IMR-90 (cell line): Measurements from ENCODE around the gene LZIC. TPM values are rescaled to one million over a fixed set of nuclear protein-coding genes. Genes with fewer than 3 reads are reported as not detected.

Experiments
- ATAC-seq: fragments of 200-7000 bp; cut with Tn5 transposase; 2 replicates; pipeline ENCODE4 v1.9.1; 2020; ENCODE audit warnings: low read depth, mild to moderate bottlenecking, moderate library complexity
- BruUV-seq: library from RNA; stranded (reverse); fragments of 400-500 nt; replicated peaks from 2 replicates; lab custom pipeline; 2021; lab: Mats Ljungman, UMichigan
- CTCF ChIA-PET: fragments of 300-600 bp; formaldehyde crosslinking; extraction: SDS; loops from one replicate; lab custom pipeline; 2021; ENCODE audit warnings: antibody characterized with exemption; lab: Yijun Ruan, JAX
- POLR2A ChIA-PET: fragments of 300-600 bp; sonication (Branson Sonifier 250); formaldehyde crosslinking; loops from one replicate; lab custom pipeline; 2022; ENCODE audit warnings: antibody characterized with exemption; ENCODE audit not compliant: unreplicated experiment; lab: Charles Lee
- DNase-seq: peaks from one replicate; pipeline ENCODE4 v3.0.0; 2013
- H2AFZ ChIP-seq: replicated peaks from 2 replicates; pipeline ENCODE3; 2013; ENCODE audit warnings: low read length, mild to moderate bottlenecking; ENCODE audit not compliant: poor library complexity
- H2AK5ac ChIP-seq: 2 replicates; pipeline ENCODE4 v1.6.1; 2013; ENCODE audit warnings: low read depth, low read length, inconsistent platforms
- H2AK9ac ChIP-seq: replicated peaks from 2 replicates; pipeline ENCODE3; 2013; ENCODE audit warnings: mild to moderate bottlenecking, low read depth, low read length, moderate library complexity; ENCODE audit not compliant: poor library complexity
- H2BK120ac ChIP-seq: 2 replicates; pipeline ENCODE4 v1.6.1; 2013; ENCODE audit warnings: low read depth, low read length, inconsistent platforms
- H2BK15ac ChIP-seq: 3 replicates; pipeline ENCODE4 v1.6.1; 2013; ENCODE audit warnings: low read depth, low read length, inconsistent platforms
- H2BK20ac ChIP-seq: 2 replicates; pipeline ENCODE4 v1.6.1; 2013; ENCODE audit warnings: low read depth, mild to moderate bottlenecking, inconsistent platforms, low read length, moderate library complexity
- H2BK5ac ChIP-seq: 2 replicates; pipeline ENCODE4 v1.6.1; 2013; ENCODE audit warnings: mild to moderate bottlenecking, low read depth, low read length, inconsistent platforms; ENCODE audit not compliant: poor library complexity, severe bottlenecking
- H3K14ac ChIP-seq: replicated peaks from 2 replicates; pipeline ENCODE4 v1.6.1; 2013; ENCODE audit warnings: low read depth, low read length, inconsistent platforms
- H3K18ac ChIP-seq: 2 replicates; pipeline ENCODE4 v1.6.1; 2013; ENCODE audit warnings: low read depth, low read length, control low read depth
- H3K23ac ChIP-seq: 2 replicates; pipeline ENCODE4 v1.6.1; 2013; ENCODE audit warnings: low read depth, low read length, inconsistent platforms
- H3K27ac ChIP-seq: 2 replicates; pipeline ENCODE4 v1.5.1; 2013; ENCODE audit warnings: mild to moderate bottlenecking, control low read depth, low read length; ENCODE audit not compliant: insufficient read depth
- H3K27me3 ChIP-seq: 2 replicates; pipeline ENCODE4 v1.6.1; 2013; ENCODE audit warnings: low read length; ENCODE audit not compliant: control insufficient read depth, insufficient read depth
- H3K36me3 ChIP-seq: 2 replicates; pipeline ENCODE4 v1.6.1; 2013; ENCODE audit warnings: low read length, mixed read lengths; ENCODE audit not compliant: control insufficient read depth, insufficient read depth
- H3K4ac ChIP-seq: 2 replicates; pipeline ENCODE4 v1.6.1; 2013; ENCODE audit warnings: low read depth, low read length, inconsistent platforms
- H3K4me1 ChIP-seq: 2 replicates; pipeline ENCODE4 v1.6.1; 2013; ENCODE audit warnings: low read length, mixed read lengths; ENCODE audit not compliant: control insufficient read depth, insufficient read depth
- H3K4me2 ChIP-seq: 2 replicates; pipeline ENCODE4 v1.6.1; 2013; ENCODE audit warnings: low read depth, mild to moderate bottlenecking, control low read depth, low read length, moderate library complexity
- H3K4me3 ChIP-seq: 2 replicates; pipeline ENCODE4 v1.5.1; 2013; ENCODE audit warnings: low read depth, mild to moderate bottlenecking, control low read depth, low read length, moderate library complexity; ENCODE audit not compliant: insufficient read depth
- H3K56ac ChIP-seq: 2 replicates; pipeline ENCODE4 v1.6.1; 2013; ENCODE audit warnings: low read length, inconsistent platforms; ENCODE audit not compliant: insufficient read depth; ENCODE audit errors: extremely low read depth
- H3K79me1 ChIP-seq, 2 experiments: 2 replicates each; pipeline ENCODE4 v1.6.1; 2013; ENCODE audit warnings: low read length in 2 of 2, inconsistent platforms in 1 of 2, low read depth in 1 of 2
- H3K9ac ChIP-seq: 2 replicates; pipeline ENCODE4 v1.6.1; 2013; ENCODE audit warnings: low read depth, low read length, control low read depth
- H3K9me1 ChIP-seq: 2 replicates; pipeline ENCODE4 v1.6.1; 2013; ENCODE audit warnings: low read length, inconsistent platforms; ENCODE audit not compliant: insufficient read depth
- H3K9me3 ChIP-seq: 2 replicates; pipeline ENCODE4 v1.6.1; 2013; ENCODE audit warnings: low read length; ENCODE audit not compliant: control insufficient read depth, insufficient read depth
- H4K20me1 ChIP-seq: 2 replicates; pipeline ENCODE4 v1.6.1; 2013; ENCODE audit warnings: low read length, inconsistent platforms; ENCODE audit not compliant: insufficient read depth
- H4K5ac ChIP-seq: 2 replicates; pipeline ENCODE4 v1.6.1; 2013; ENCODE audit warnings: mild to moderate bottlenecking, low read depth, low read length, control low read depth
- H4K8ac ChIP-seq, 2 experiments: 2 replicates each; pipeline ENCODE4 v1.6.1; 2013; ENCODE audit warnings: low read depth in 2 of 2, low read length in 2 of 2, control low read depth in 1 of 2, inconsistent platforms in 1 of 2
- H4K91ac ChIP-seq: 2 replicates; pipeline ENCODE4 v1.6.1; 2013; ENCODE audit warnings: low read depth, low read length, inconsistent platforms; ENCODE audit not compliant: insufficient read depth
- NFE2L2 ChIP-seq: fragments of 150-350 bp; IDR thresholded peaks from 2 replicates; pipeline ENCODE4 v1.6.1; 2016; ENCODE audit warnings: low read depth, mild to moderate bottlenecking, low read length
- RAD21 ChIP-seq: IDR thresholded peaks from 2 replicates; pipeline ENCODE4 v1.6.1; 2012; ENCODE audit warnings: low read length, improper control_type of control experiment
- USF2 ChIP-seq: fragments of 150-350 bp; IDR thresholded peaks from 2 replicates; pipeline ENCODE4 v1.6.1; 2017; ENCODE audit warnings: mild to moderate bottlenecking, antibody characterized with exemption, low read length, low read depth
- WGBS, 2 experiments: methylation state at CpG; one replicate each; pipeline versions ENCODE4 v1.1.5 to v1.1.7; 2013; ENCODE audit warnings: missing lambda C conversion rate in 2 of 2; ENCODE audit not compliant: insufficient read length in 1 of 2; ENCODE audit errors: extremely low coverage in 2 of 2; 5-methylcytosine and 5-hydroxymethylcytosine counted together
- dilution Hi-C: fragments of 300-500 bp; cut with HindIII; formaldehyde crosslinking; loops from one replicate; pipeline ENCODE4 v1.14.3; 2018; ENCODE audit warnings: low sequenced_read_pairs; ENCODE audit not compliant: unreplicated experiment
- in situ Hi-C: fragments of 300-500 bp; cut with MboI; formaldehyde crosslinking; loops from 3 replicates; pipeline ENCODE4 v1.14.3; 2019; ENCODE audit warnings: low sequenced_read_pairs, inconsistent platforms, mixed read lengths
- intact Hi-C: fragments of 100-400 bp; cut with micrococcal nuclease; formaldehyde crosslinking; loops from 2 replicates; pipeline ENCODE4 v1.10.0; 2022
- polyA plus RNA-seq, 3 experiments: library from polyadenylated mRNA; depleted of rRNA; stranded (reverse); fragments of >200 nt; gene quantifications; 2 replicates each; pipeline ENCODE4 v1.2.3, GENCODE V29; 2012; ENCODE audit warnings: low replicate concordance in 1 of 3
- total RNA-seq: library from RNA; depleted of rRNA; stranded (reverse); fragments of >200 nt; gene quantifications from 2 replicates; pipeline ENCODE4 v1.2.3, GENCODE V29; 2012

LZIC gene
- total and polyA plus RNA-seq, 2 of the 4 experiments (the other 2 are of a cell fraction): 11.6 to 19.0 TPM

- Histone ChIP-seq H3K27ac (no peak overlapping the region), H3K4ac (no peak overlapping the region), H3K4me3 (no peak overlapping the region), H3K4me2 (no peak overlapping the region), H3K36me3 (no peaks in the 10 kb centered on the region), H4K5ac (no peak overlapping the region), H4K8ac (no peak overlapping the region), H3K79me1 (peaks cover 31 to 68% of the 10 kb centered on the region in 2 experiments), H3K9ac (no peak overlapping the region), H3K56ac (no peak overlapping the region), H3K23ac (no peak overlapping the region), H2BK5ac (no peak overlapping the region), H3K18ac (no peak overlapping the region), H2AK5ac (no peak overlapping the region), H2BK120ac (no peak overlapping the region), H3K9me3 (no peaks in the 10 kb centered on the region), H2BK20ac (no peak overlapping the region), H2AK9ac (no peak overlapping the region), H4K20me1 (no peaks in the 10 kb centered on the region; the same call in 1 of the 2 replicates), H4K91ac (no peak overlapping the region), H3K14ac (no peak overlapping the region), H2BK15ac (no peak overlapping the region), H2AFZ (no peak overlapping the region), H3K4me1 (peaks cover 3% of the 10 kb centered on the region; the same call in 1 of the 2 replicates), H3K27me3 (no peaks in the 10 kb centered on the region), H3K9me1 (peaks cover 13% of the 10 kb centered on the region)
- dilution Hi-C loops: no loop called here
- ATAC-seq: no peak
- POLR2A ChIA-PET: no interaction called here
- CTCF ChIA-PET: no interaction called here
- in situ Hi-C loops: no loop called here
- DNase-seq: no peak
- intact Hi-C loops: no loop called here
- BruUV-seq: no TSS peak
- 93% methylated on average over 5 of the region's 6 CpGs; no CpG with 5 or more reads in 1 of the 2 experiments for WGBS, 2 experiments
- TF ChIP-seq NFE2L2 (no peak), RAD21 (no peak), USF2 (no peak)
Observed at GRCh38 chr1:9902060-9902452, 41.1 kb downstream of the LZIC start.
